SH-SY5Y (cell line): ENCODE data around the gene EXTL1.

Experiments used
- GATA2 ChIP-seq: IDR thresholded peaks from 2 replicates; pipeline ENCODE4 v1.6.1; 2011; ENCODE audit warnings: mild to moderate bottlenecking, low read depth, low read length
- GATA3 ChIP-seq: IDR thresholded peaks from 2 replicates; pipeline ENCODE4 v1.6.1; 2011; ENCODE audit warnings: low read depth, mild to moderate bottlenecking, low read length, moderate library complexity

EXTL1 gene

GRCh38 chr1:26041978-26042377, 20.4 kb downstream of the EXTL1 start:
- TF ChIP-seq GATA3, result no peak
- no peak for TF ChIP-seq GATA2

- TF ChIP-seq GATA3, result no peak
- TF ChIP-seq GATA2, result no peak
Measured at GRCh38 chr1:26043765-26044164, 22.2 kb downstream of the EXTL1 start.

- TF ChIP-seq GATA2 (no peak), GATA3 (no peak)
Measured at GRCh38 chr1:26044414-26044813, 22.8 kb downstream of the EXTL1 start.

DNA sequence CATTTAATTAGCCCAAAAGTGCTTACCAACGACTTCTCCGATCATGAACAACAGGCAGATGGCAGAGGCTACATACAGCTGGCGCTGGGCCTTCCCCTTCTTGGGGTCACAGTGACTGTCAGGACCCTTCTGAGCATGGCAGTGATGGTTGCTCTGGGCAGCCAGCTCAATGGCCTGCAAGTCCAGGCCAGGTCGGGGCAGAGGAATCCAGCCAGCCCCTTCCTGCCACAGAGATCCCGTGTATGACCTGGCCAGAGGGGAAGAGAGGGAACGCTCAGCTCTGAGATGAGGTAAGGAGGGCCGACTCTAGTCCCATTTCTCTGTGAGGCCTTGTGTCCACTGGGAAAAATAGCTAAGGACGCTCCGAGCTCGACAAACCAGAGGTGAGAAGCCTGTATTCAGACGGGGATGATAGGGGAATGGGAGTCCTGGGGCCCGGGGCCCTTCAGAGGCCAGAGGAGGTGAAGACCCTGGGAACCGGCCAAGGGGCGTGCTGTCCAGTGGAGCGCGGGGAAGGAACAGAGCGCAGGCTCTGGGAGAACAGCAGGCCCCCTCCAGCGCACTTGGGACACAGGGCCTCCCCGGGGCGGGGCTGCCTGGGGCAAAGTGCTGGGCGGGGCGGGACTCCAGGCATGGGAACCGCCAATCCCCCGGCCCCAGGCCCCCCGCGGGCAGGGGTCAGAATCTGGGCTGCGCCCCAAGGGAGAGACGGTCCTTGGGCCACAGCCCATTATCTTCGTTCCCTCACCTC, 23.6 kb downstream of the EXTL1 start:
- no peak for TF ChIP-seq GATA2

- no peak for TF ChIP-seq GATA3
- TF ChIP-seq GATA2, result no peak
Measured at GRCh38 chr1:26045722-26046245, 24.2 kb downstream of the EXTL1 start, which contains the start of gene SLC30A2. SLC30A2 (minus strand) TSS chr1:26046118; CDS start chr1:26045896, 222 bp downstream.

GRCh38 chr1:26046246-26047095, 24.9 kb downstream of the EXTL1 start:
- TF ChIP-seq GATA3, result no peak
- no peak for TF ChIP-seq GATA2

DNA sequence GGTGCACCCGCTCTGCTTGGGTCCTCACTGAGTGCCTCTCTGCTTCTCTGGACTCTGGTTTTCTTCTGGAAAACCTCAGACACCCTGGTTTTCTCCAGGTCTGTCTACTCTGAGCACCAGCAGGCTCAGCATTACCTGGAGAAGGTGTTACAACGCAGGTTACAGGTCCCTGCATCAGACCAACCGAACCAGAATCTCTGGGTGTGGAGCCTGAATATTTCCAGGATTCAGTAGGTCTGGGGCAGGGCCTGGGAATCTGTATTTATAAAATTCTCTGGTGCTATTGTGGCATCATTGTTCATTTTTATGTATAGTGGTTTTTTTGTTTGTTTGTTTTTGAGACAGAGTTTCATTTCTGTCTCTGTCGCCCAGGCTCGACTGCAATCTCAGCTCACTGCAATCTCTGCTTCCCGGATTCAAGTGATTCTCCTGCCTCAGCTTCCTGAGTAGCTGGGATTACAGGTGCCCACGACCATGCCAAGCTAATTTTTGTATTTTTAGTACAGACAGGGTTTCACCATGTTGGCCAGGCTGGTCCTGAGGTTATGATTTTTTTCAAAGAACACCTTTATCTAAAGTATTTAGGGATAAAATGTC, 25.8 kb downstream of the EXTL1 start:
- no peak for TF ChIP-seq GATA3
- no peak for TF ChIP-seq GATA2

GRCh38 chr1:26049531-26050247, 28.1 kb downstream of the EXTL1 start:
- TF ChIP-seq GATA3 (no peak), GATA2 (no peak)

GRCh38 chr1:26050248-26050640, 28.7 kb downstream of the EXTL1 start:
- TF ChIP-seq GATA3 (no peak), GATA2 (no peak)

- TF ChIP-seq GATA2 (no peak), GATA3 (no peak)
Measured at GRCh38 chr1:26053718-26054560, 32.4 kb downstream of the EXTL1 start.

GRCh38 chr1:26055041-26055440, 33.5 kb downstream of the EXTL1 start:
- TF ChIP-seq GATA3 (no peak), GATA2 (no peak)

DNA sequence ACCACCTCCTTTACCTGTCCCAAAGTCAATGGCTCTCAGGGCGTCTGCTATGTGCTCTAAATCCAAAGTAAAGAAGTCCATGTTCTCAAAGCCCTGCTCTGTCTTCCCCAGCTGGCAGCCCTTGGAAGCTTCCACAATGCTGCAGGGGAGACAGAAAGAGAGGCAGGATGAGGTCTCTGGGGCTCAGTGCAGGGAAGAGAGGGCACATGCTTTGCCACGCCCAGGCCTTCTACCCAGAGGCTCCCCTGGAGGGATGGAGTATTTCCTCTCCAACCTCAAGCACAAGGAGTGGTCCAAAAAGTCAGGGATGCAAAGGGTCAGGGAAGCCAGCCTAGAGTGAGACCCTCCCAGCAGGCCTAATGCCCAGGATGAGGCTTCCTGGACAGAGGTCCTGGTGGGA, 35.6 kb downstream of the EXTL1 start:
- TF ChIP-seq GATA2 (no peak), GATA3 (no peak)

GRCh38 chr1:26058052-26058595, 36.5 kb downstream of the EXTL1 start:
- TF ChIP-seq GATA3 (no peak), GATA2 (no peak)

DNA sequence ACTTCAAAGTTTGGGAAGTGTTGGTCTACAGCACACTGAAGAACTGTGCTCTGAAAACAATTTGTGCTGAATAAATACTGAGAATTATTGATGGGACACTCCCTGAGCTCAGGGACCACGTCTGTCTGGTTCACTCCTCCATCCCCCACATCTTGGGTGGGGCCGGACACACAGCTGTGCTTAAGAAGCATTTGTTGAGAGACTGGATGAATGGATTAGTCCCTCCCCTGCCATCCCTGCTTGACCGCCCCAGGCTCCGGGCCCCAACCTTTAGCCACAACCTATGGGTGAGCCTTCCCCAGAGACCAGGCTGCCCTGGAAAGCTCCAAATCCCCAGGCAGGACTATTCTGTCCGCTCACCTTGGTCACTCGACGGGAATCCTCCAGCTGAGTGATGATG, 38.3 kb downstream of the EXTL1 start:
- TF ChIP-seq GATA3 (no peak), GATA2 (no peak)
